Stimulated activated CD4-positive, alpha-beta T cell treated with anti-CD3 and anti-CD28 coated beads, Interleukin-15, amount 100 ng/mL, for 48 hours (primary cell): ENCODE results near the gene FXR2.

Experiments
- DNase-seq, 2 donors: peaks; one replicate each; pipeline ENCODE4 v3.0.0-alpha.2; 2020; ENCODE audit warnings: low read depth in 2 of 2

FXR2 gene

GRCh38 chr17:7552621-7553051 is 62.1 kb downstream of the FXR2 start:
- no peak for DNase-seq

- DNase-seq: no peak
Observed at GRCh38 chr17:7551396-7551795, 63.3 kb downstream of the FXR2 start.

- DNase-seq: no peak
Observed at GRCh38 chr17:7550344-7550743, 64.4 kb downstream of the FXR2 start.

- peak; percentile 26 to 27 for DNase-seq
Observed at GRCh38 chr17:7549401-7550055, 65.2 kb downstream of the FXR2 start.

GRCh38 chr17:7548585-7549400 is 65.9 kb downstream of the FXR2 start, which contains the start of gene TNFSF12:
TSS of gene TNFSF12 (plus strand) at chr17:7549058. CDS start at chr17:7549154, 96 bp downstream.
- DNase-seq: peak; percentile 19 to 38

GRCh38 chr17:7544911-7545310 is 69.8 kb downstream of the FXR2 start:
- no peak for DNase-seq
